MM.1S (cell line): Measurements from ENCODE around the gene ZCCHC24.

Experiments used
- EZH2 ChIP-seq: fragments of 300-600 bp; sonication (generic); optimal IDR thresholded peaks from 2 replicates; pipeline ENCODE3; 2017; ENCODE audit warnings: low read depth, mild to moderate bottlenecking, antibody characterized with exemption, low read length, mixed read lengths
- TF ChIP-seq, protein P1 (sequence below): fragments of 300-600 bp; sonication (generic); IDR thresholded peaks from 2 replicates; pipeline ENCODE4 v1.5.1; 2016; ENCODE audit warnings: antibody characterized with exemption, low read length, mixed read lengths

DNA sequence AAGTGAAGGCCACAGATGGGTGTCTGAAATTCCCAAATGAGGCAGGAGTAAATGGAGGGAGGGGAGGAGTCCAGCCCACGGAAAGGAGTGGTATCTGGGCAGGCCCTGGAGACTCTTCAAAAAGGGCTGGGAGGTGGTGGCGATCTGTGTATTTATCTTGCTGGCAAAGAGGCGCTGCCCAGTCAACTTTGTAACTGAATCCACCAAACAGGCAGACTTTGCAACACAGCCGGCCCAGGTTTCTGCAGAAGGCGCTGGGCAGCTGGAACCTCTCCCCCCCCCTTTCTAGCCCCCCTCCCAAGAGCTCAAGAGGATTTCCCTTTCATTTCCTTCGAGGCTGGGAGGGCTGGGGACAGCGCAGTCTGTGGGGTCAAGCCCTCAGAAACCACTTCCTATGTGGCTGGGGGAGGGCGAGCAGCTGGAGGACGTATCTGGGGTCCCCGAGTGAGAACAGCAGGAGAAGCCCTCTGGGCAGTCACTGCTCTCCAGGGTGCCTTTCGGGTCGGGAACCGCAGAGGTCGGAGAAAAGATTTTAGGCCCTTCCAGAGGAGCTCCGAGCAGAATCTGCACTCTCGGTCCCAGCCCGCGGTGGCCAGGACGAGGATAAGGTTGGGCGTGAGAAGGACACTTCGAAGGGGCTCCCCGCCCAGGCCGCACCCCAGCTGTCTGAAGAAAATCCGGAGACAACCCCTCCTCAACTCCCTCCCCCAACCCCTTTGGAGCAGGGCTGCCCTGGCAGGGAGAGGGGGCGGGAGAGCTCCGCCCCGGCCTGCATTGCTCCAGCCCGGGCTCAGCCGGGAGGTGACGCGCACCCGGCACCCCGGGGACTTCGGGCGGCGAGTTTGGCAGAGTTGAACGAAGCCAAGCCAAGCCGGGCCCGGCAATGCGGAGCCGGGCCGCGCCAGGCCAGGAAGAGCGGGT, 965 bp downstream of the ZCCHC24 start:
- TF ChIP-seq, protein P1, sequence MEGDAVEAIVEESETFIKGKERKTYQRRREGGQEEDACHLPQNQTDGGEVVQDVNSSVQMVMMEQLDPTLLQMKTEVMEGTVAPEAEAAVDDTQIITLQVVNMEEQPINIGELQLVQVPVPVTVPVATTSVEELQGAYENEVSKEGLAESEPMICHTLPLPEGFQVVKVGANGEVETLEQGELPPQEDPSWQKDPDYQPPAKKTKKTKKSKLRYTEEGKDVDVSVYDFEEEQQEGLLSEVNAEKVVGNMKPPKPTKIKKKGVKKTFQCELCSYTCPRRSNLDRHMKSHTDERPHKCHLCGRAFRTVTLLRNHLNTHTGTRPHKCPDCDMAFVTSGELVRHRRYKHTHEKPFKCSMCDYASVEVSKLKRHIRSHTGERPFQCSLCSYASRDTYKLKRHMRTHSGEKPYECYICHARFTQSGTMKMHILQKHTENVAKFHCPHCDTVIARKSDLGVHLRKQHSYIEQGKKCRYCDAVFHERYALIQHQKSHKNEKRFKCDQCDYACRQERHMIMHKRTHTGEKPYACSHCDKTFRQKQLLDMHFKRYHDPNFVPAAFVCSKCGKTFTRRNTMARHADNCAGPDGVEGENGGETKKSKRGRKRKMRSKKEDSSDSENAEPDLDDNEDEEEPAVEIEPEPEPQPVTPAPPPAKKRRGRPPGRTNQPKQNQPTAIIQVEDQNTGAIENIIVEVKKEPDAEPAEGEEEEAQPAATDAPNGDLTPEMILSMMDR: no peak
- TF ChIP-seq EZH2: no peak
